Right lobe of liver (tissue), 4 donors: ENCODE measurements around the gene ISYNA1.

ENCODE experiments used
- POLR2A ChIP-seq: fragments of 450-650 bp; IDR thresholded peaks from one replicate; pipeline ENCODE4 v1.6.1; 2017; ENCODE audit warnings: antibody characterized with exemption, mild to moderate bottlenecking
- TF ChIP-seq, protein P1 (sequence below), 4 donors: fragments of 200-600 bp in 3 of 4; fragments of 450-650 bp in 1 of 4; IDR thresholded peaks; one replicate each; pipeline versions ENCODE4 v1.5.1 to v1.8.0; 2016 to 2022; ENCODE audit warnings: antibody characterized with exemption in 4 of 4, mild to moderate bottlenecking in 2 of 4
- donor health status: DM: no; HTN: no; CAD: no.
- donor health status: DM: no; HTN: no; CAD: no.
- donor health status: DM: no; HTN: yes; CAD: no.

DNA sequence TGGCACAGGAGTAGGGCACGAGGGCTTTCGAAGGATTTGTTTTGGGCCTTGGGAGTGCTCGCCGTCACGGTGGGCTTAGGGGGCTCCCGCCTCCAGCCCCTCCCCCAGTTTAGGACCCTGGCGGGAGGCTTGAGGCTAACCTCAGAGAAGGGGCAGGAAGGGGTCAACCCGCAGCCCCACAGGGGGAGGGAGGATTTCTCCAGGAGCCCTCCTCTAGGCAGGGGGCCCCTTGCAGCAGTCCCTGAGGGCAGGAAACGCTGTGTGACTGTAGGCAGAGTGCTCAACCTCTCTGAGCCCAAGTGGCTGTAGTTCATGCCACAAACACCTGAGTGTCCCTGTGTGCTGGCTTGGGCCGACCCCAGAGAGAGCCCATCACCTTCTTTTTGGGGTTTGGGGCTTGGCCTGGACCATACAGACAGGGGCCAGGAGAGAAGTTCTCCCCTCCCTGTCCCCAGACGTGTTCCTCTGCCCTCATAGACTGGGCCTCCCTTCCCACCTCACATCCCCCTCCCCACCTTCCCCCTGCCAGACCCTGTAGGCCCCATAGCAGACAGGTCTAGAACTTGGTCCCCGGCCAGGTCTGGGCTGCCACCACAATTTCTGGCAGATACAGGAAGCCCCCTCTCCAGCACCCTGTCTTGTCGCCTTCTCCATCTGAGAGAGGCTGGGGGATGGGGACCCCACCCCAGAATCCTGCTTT lies 8.1 kb downstream of the ISYNA1 start:
- TF ChIP-seq, protein P1, sequence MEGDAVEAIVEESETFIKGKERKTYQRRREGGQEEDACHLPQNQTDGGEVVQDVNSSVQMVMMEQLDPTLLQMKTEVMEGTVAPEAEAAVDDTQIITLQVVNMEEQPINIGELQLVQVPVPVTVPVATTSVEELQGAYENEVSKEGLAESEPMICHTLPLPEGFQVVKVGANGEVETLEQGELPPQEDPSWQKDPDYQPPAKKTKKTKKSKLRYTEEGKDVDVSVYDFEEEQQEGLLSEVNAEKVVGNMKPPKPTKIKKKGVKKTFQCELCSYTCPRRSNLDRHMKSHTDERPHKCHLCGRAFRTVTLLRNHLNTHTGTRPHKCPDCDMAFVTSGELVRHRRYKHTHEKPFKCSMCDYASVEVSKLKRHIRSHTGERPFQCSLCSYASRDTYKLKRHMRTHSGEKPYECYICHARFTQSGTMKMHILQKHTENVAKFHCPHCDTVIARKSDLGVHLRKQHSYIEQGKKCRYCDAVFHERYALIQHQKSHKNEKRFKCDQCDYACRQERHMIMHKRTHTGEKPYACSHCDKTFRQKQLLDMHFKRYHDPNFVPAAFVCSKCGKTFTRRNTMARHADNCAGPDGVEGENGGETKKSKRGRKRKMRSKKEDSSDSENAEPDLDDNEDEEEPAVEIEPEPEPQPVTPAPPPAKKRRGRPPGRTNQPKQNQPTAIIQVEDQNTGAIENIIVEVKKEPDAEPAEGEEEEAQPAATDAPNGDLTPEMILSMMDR (IDR thresholded peaks at IDR 0.05) = no peak
- no peak for TF ChIP-seq POLR2A
